Heart left ventricle (tissue), 16 donors: ENCODE data around the gene DEAF1. TPM values are rescaled to one million over a fixed set of nuclear protein-coding genes. Genes with fewer than 3 reads are reported as not detected.
A peak's percentile ranks its signal among the peaks of the same experiment; 100 is the strongest.
"Not testable (repeated sequence)": the region's sequence is repeated elsewhere in the genome, so short reads cannot be mapped to it uniquely, and the experiment has no call there.

Experiments used
- ATAC-seq, 4 donors: fragments of 200-7000 bp; cut with Tn5 transposase; one replicate each; pipeline ENCODE4 v1.9.1; 2020 to 2022; ENCODE audit warnings: moderate library complexity in 4 of 4, mild to moderate bottlenecking in 3 of 4, moderate number of reproducible peaks in 1 of 4
- DNase-seq, 5 donors: peaks; one replicate each; pipeline ENCODE4 v3.0.0-alpha.2; 2020
- H3K27ac ChIP-seq, 12 donors: fragments of 200-600 bp; sonication (generic) in 4 of 12; one replicate each; pipeline versions ENCODE4 v1.5.0 to v1.8.0; 2016 to 2022; ENCODE audit warnings: mild to moderate bottlenecking in 2 of 12
- H3K27me3 ChIP-seq, 9 donors: fragments of 200-600 bp; sonication (generic) in 2 of 9; one replicate each; pipeline versions ENCODE4 v1.5.1 to v1.8.0; 2016 to 2022; ENCODE audit warnings: mild to moderate bottlenecking in 3 of 9
- H3K36me3 ChIP-seq, 9 donors: fragments of 200-600 bp; sonication (generic) in 2 of 9; one replicate each; pipeline versions ENCODE4 v1.5.0 to v1.8.0; 2018 to 2022; ENCODE audit warnings: mild to moderate bottlenecking in 2 of 9
- H3K4me1 ChIP-seq, 12 donors: fragments of 200-600 bp; sonication (generic) in 4 of 12; one replicate each; pipeline versions ENCODE4 v1.5.0 to v1.8.0; 2016 to 2022; ENCODE audit warnings: mild to moderate bottlenecking in 3 of 12
- H3K4me3 ChIP-seq, 12 donors: fragments of 200-600 bp; sonication (generic) in 4 of 12; one replicate each; pipeline versions ENCODE4 v1.5.0 to v1.8.0; 2017 to 2022; ENCODE audit warnings: mild to moderate bottlenecking in 9 of 12, moderate library complexity in 4 of 12
- H3K9me3 ChIP-seq, 12 donors: fragments of 200-600 bp; sonication (generic) in 4 of 12; one replicate each; pipeline versions ENCODE4 v1.5.0 to v1.8.0; 2016 to 2022; ENCODE audit warnings: mild to moderate bottlenecking in 1 of 12
- CTCF ChIP-seq, 12 donors: fragments of 200-600 bp; sonication (generic) in 4 of 12; IDR thresholded peaks; one replicate each; pipeline versions ENCODE4 v1.5.0 to v1.8.0; 2018 to 2022; ENCODE audit warnings: antibody characterized with exemption in 12 of 12, mild to moderate bottlenecking in 5 of 12
- POLR2A ChIP-seq, 2 donors: fragments of 450-650 bp; IDR thresholded peaks; one replicate each; pipeline ENCODE4 v1.6.1; 2017; ENCODE audit warnings: antibody characterized with exemption in 2 of 2, mild to moderate bottlenecking in 2 of 2, moderate library complexity in 2 of 2
- WGBS, 4 donors: extraction: QIAGEN DNeasy Blood & Tissue Kit in 2 of 4; methylation state at CpG; one replicate each; pipeline versions ENCODE4 v1.1.5 to v1.1.7; 2013 to 2018; 5-methylcytosine and 5-hydroxymethylcytosine counted together
- intact Hi-C, 10 donors: fragments of 100-400 bp; cut with DNase I; formaldehyde crosslinking; loops; one replicate each; pipeline versions ENCODE4 v1.11.1 to v1.14.2; 2022
- polyA plus RNA-seq, 2 donors: library from polyadenylated mRNA; stranded (reverse); fragments of 200-250 nt; gene quantifications; one replicate each; pipeline ENCODE4 v1.2.3, GENCODE V29; 2013
- total RNA-seq, 9 donors: library from RNA; depleted of rRNA in 2 of 9; stranded (reverse); fragments of >200 nt in 2 of 9; fragmentation: NEBNext Ultra II Directional in 3 of 9; extraction: Animal tissue kit (Norgen Biotek cat#: 25700) in 3 of 9; gene quantifications; one replicate each; pipeline versions ENCODE4 v1.1.0 to v1.2.4, GENCODE V29; 2016 to 2023
- donor health status: ischemic (EF 13 %, LVEDD 7.1; RV severe dilation, severe dysfunction).
- donor health status: healthy with polysubstance abuse.
- donor health status: DM: no; HTN: yes; CAD: no.
- donor health status: DM: no; HTN: no; CAD: no.
- donor health status: ischemic (EF 25% LVEDD 6.9; RV normal size, moderate dysfunction).
- donor health status: ischemic (EF 25% LVEDD 5.7; RV mildly dilated, moderate dysfunction).
- donor health status: healthy.
- donor health status: DM: yes; HTN: yes; CAD: no.
- donor health status: ischemic (EF 35%, LVEDD 5.7; RV mildly dilated, moderate dysfunction).
- donor health status: nonischemic (EF 11% LVEDD 7.7; RV severe dilation, severe dysfunction).
- donor health status: DM: yes; HTN: yes; CAD: no.
- donor health status: PGD.
- donor health status: ischemic (EF 29% LVEDD 5.4; RV normal size, mild dysfunction).
- donor health status: nonischemic (EF 23%, LVEDD 6.1; RV moderate dilation, normal function).

DEAF1 gene
- total and polyA plus RNA-seq, 11 donors: 11.8 to 25.6 (median 15.1) TPM

- H3K4me1 ChIP-seq: peaks cover 0 to 8% (median 0%) of the 10 kb centered on the region in 12 donors
- intact Hi-C loops: loop anchor here in 1 of 10 donors (10.0 kb wide), 1 partner anchor 57 kb away; the partner anchor contains the start of genes CEND1 and SLC25A22
Observed at GRCh38 chr11:737366-737765, 42.3 kb upstream of the DEAF1 start.

GRCh38 chr11:734541-734940, 39.5 kb upstream of the DEAF1 start:
- not testable (repeated sequence) for H3K36me3 ChIP-seq, H3K9me3 ChIP-seq, DNase-seq, H3K4me1 ChIP-seq, H3K27ac ChIP-seq, ATAC-seq, H3K27me3 ChIP-seq, H3K4me3 ChIP-seq
- intact Hi-C loops: loop anchor here in 1 of 10 donors (10.0 kb wide), 1 partner anchor 60 kb away; the partner anchor contains the start of genes CEND1 and SLC25A22
- WGBS, 4 donors: 73 to 95% (median 94%) methylated on average over 3 to 26 of the region's 26 CpGs

More at GRCh38 chr11:737366-737765, 42.3 kb upstream of the DEAF1 start:
- no peak overlapping the region for H3K4me3 ChIP-seq
- H3K27me3 ChIP-seq: peaks cover 0 to 10% (median 0%) of the 10 kb centered on the region in 9 donors
- 50 to 56% (median 53%) methylated on average over 11 of the region's 11 CpGs for WGBS, 4 donors
- ATAC-seq (no peak), DNase-seq (no peak)
- H3K27ac ChIP-seq: no peak overlapping the region
- no peaks in the 10 kb centered on the region for H3K36me3 ChIP-seq
- H3K9me3 ChIP-seq: no peaks in the 10 kb centered on the region
- TF ChIP-seq POLR2A (IDR thresholded peaks at IDR 0.05) (no peak), CTCF (IDR thresholded peaks at IDR 0.05) (no peak)

GRCh38 chr11:733072-733471, 38.0 kb upstream of the DEAF1 start:
- intact Hi-C loops: loop anchor here in 1 of 10 donors (10.0 kb wide), 1 partner anchor 62 kb away; the partner anchor contains the start of genes CEND1 and SLC25A22
- Histone ChIP-seq H3K27me3 (peaks cover 0 to 22% (median 0%) of the 10 kb centered on the region in 9 donors), H3K4me3 (no peak overlapping the region), H3K9me3 (no peaks in the 10 kb centered on the region), H3K27ac (no peak overlapping the region), H3K4me1 (peaks cover 0 to 15% (median 5%) of the 10 kb centered on the region in 12 donors), H3K36me3 (no peaks in the 10 kb centered on the region)
- TF ChIP-seq POLR2A (IDR thresholded peaks at IDR 0.05): no peak
- no peak for TF ChIP-seq CTCF (IDR thresholded peaks at IDR 0.05)
- WGBS, 4 donors: 78 to 88% (median 81%) methylated on average over 19 to 20 of the region's 20 CpGs
- DNase-seq (no peak), ATAC-seq (no peak)

- H3K27me3 ChIP-seq: peaks cover 15 to 56% (median 25%) of the 10 kb centered on the region in 9 donors
- DNase-seq (peak in 1 of 5 donors; percentile 47), ATAC-seq (no peak)
- H3K27ac ChIP-seq: no peak overlapping the region
- TF ChIP-seq POLR2A (IDR thresholded peaks at IDR 0.05): no peak
- TF ChIP-seq CTCF (IDR thresholded peaks at IDR 0.05): no peak
- no peaks in the 10 kb centered on the region for H3K36me3 ChIP-seq
- no peak overlapping the region for H3K4me3 ChIP-seq
- H3K4me1 ChIP-seq: peaks cover 0 to 30% (median 22%) of the 10 kb centered on the region in 12 donors
- WGBS, 4 donors: 52 to 68% (median 61%) methylated on average over 7 to 17 of the region's 17 CpGs
- intact Hi-C loops: loop anchor here in 7 of 10 donors (2.0 to 10.0 kb wide), 6 partner anchors 65 to 177 kb away; partner anchors contain the start of genes CEND1 (in 1 of the 7) and SLC25A22 (in 1 of the 7)
- no peaks in the 10 kb centered on the region for H3K9me3 ChIP-seq
Observed at GRCh38 chr11:729492-730074, 34.6 kb upstream of the DEAF1 start.
